ENCODE measurements around the gene RAB6D.
"Not testable (repeated sequence)": the region's sequence is repeated elsewhere in the genome, so short reads cannot be mapped to it uniquely, and the experiment has no call there.

Gene RAB6D

GRCh38 chr2:131331000-131331399 is 33.0 kb downstream of the RAB6D start:
- H3K4me1 ChIP-seq (ENCODE audit: control insufficient read depth in 2 of 2, insufficient read depth in 2 of 2, low read length in 2 of 2); H3K27me3 ChIP-seq (ENCODE audit: control insufficient read depth in 2 of 2, insufficient read depth in 2 of 2, low read length in 2 of 2); H3K9ac ChIP-seq (ENCODE audit: low read depth in 1 of 2, low read length in 2 of 2); H3K4me3 ChIP-seq (ENCODE audit: low read length in 2 of 2); H3K36me3 ChIP-seq (ENCODE audit: control insufficient read depth in 2 of 2, insufficient read depth in 2 of 2, low read length in 2 of 2); H3K27ac ChIP-seq (ENCODE audit: low read depth in 2 of 2, low read length in 2 of 2); H3K9me3 ChIP-seq (ENCODE audit: control insufficient read depth in 2 of 2, low read length in 2 of 2): not testable (repeated sequence)

GRCh38 chr2:131322209-131322608 is 41.8 kb downstream of the RAB6D start:
- Histone ChIP-seq H3K9ac (ENCODE audit: low read depth in 1 of 2, low read length in 2 of 2) (no peak overlapping the region), H3K4me1 (ENCODE audit: control insufficient read depth in 2 of 2, insufficient read depth in 2 of 2, low read length in 2 of 2) (no peaks in the 10 kb centered on the region), H3K4me3 (ENCODE audit: low read length in 2 of 2) (no peak overlapping the region), H3K27me3 (ENCODE audit: control insufficient read depth in 2 of 2, insufficient read depth in 2 of 2, low read length in 2 of 2) (no peaks in the 10 kb centered on the region), H3K9me3 (ENCODE audit: control insufficient read depth in 2 of 2, low read length in 2 of 2) (no peaks in the 10 kb centered on the region), H3K36me3 (ENCODE audit: control insufficient read depth in 2 of 2, insufficient read depth in 2 of 2, low read length in 2 of 2) (no peaks in the 10 kb centered on the region), H3K27ac (ENCODE audit: low read depth in 2 of 2, low read length in 2 of 2) (no peak overlapping the region)

GRCh38 chr2:131321344-131321743 is 42.6 kb downstream of the RAB6D start:
- H3K27ac ChIP-seq (ENCODE audit: low read depth in 2 of 2, low read length in 2 of 2); H3K27me3 ChIP-seq (ENCODE audit: control insufficient read depth in 2 of 2, insufficient read depth in 2 of 2, low read length in 2 of 2); H3K4me1 ChIP-seq (ENCODE audit: control insufficient read depth in 2 of 2, insufficient read depth in 2 of 2, low read length in 2 of 2): not testable (repeated sequence)

GRCh38 chr2:131311001-131311400 is 53.0 kb downstream of the RAB6D start:
- not testable (repeated sequence) for H3K9me3 ChIP-seq (ENCODE audit: control insufficient read depth in 2 of 2, low read length in 2 of 2); H3K4me1 ChIP-seq (ENCODE audit: control insufficient read depth in 2 of 2, insufficient read depth in 2 of 2, low read length in 2 of 2); H3K27ac ChIP-seq (ENCODE audit: low read depth in 2 of 2, low read length in 2 of 2); H3K4me3 ChIP-seq (ENCODE audit: low read length in 2 of 2); H3K27me3 ChIP-seq (ENCODE audit: control insufficient read depth in 2 of 2, insufficient read depth in 2 of 2, low read length in 2 of 2); H3K36me3 ChIP-seq (ENCODE audit: control insufficient read depth in 2 of 2, insufficient read depth in 2 of 2, low read length in 2 of 2); H3K9ac ChIP-seq (ENCODE audit: low read depth in 1 of 2, low read length in 2 of 2)

More at GRCh38 chr2:131321344-131321743, 42.6 kb downstream of the RAB6D start:
- not testable (repeated sequence) for H3K36me3 ChIP-seq (ENCODE audit: control insufficient read depth in 2 of 2, insufficient read depth in 2 of 2, low read length in 2 of 2); H3K9me3 ChIP-seq (ENCODE audit: control insufficient read depth in 2 of 2, low read length in 2 of 2); H3K4me3 ChIP-seq (ENCODE audit: low read length in 2 of 2); H3K9ac ChIP-seq (ENCODE audit: low read depth in 1 of 2, low read length in 2 of 2)

Measured in mucosa of rectum (tissue), 2 donors.